PFSK-1 (cell line): ENCODE results near the gene G3BP2.

Source experiments
- FOXP2 ChIP-seq: optimal IDR thresholded peaks from 2 replicates; pipeline ENCODE3; 2011; ENCODE audit warnings: borderline replicate concordance, control low read depth, inconsistent platforms; ENCODE audit not compliant: insufficient read depth; ENCODE audit errors: extremely low read length, extremely low read depth
- POLR2AphosphoS5 ChIP-seq: IDR thresholded peaks from 2 replicates; pipeline ENCODE4 v1.6.1; 2012; ENCODE audit warnings: low read depth, mild to moderate bottlenecking, control low read depth, low read length, moderate library complexity
- SIN3A ChIP-seq: IDR thresholded peaks from 2 replicates; pipeline ENCODE4 v1.6.1; 2012; ENCODE audit warnings: mild to moderate bottlenecking, low read length, moderate library complexity, borderline replicate concordance; ENCODE audit not compliant: insufficient read depth
- TAF1 ChIP-seq: IDR thresholded peaks from 2 replicates; pipeline ENCODE4 v1.6.1; 2012; ENCODE audit warnings: low read length, control low read depth, borderline replicate concordance; ENCODE audit not compliant: insufficient read depth
- TF ChIP-seq, protein P1 (sequence below), 2 experiments: IDR thresholded peaks; 2 replicates each; pipeline versions ENCODE4 v1.6.1 to v1.8.0; 2011 to 2012; ENCODE audit warnings: low read depth in 2 of 2, low read length in 2 of 2, control low read depth in 1 of 2, inconsistent platforms in 1 of 2, mild to moderate bottlenecking in 1 of 2, moderate library complexity in 1 of 2; ENCODE audit not compliant: insufficient read depth in 1 of 2

Gene G3BP2

DNA sequence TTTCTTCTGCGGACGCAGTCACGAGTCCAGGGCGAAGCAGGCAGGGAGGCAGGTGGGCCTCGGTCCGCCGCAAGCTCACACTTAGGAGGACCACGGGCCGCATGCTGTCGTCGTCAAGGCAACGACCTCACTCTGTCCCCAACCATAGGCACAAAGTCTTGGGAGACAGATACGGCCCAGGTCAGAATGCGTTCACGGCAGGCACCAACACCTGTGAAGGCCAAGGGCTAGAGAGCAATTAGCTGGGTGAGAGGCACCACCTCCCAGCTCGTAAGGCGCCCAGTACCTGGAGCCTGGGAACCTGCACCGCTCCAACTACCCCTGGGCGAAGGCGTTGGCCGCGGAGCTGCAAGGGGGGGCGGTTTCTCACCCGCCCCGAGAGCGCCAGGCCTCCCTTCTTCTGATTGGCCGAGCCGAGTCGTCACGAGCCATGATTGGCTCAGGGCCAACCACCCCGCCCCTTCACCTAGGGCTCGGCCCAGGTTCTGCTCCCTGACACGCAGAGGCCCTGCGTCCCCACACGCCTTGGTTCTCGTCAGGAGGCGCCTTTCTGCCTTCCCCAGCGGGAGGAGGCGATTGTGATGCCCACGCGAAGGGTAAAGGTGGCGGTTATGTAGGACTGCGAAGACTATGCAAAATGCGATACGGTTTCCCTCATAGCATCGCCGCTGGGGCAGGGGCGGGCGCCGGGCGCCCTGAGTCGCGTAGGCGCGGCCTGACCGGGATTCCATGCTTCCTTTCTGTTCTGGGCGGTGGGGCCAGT, 42.9 kb downstream of the G3BP2 start, which contains the start of gene CDKL2:
TSS of gene CDKL2 (minus strand) at position 355 of the 763 bp plus-strand sequence. CDS start 4,540 bp downstream, outside the sequence.
- TF ChIP-seq, protein P1, sequence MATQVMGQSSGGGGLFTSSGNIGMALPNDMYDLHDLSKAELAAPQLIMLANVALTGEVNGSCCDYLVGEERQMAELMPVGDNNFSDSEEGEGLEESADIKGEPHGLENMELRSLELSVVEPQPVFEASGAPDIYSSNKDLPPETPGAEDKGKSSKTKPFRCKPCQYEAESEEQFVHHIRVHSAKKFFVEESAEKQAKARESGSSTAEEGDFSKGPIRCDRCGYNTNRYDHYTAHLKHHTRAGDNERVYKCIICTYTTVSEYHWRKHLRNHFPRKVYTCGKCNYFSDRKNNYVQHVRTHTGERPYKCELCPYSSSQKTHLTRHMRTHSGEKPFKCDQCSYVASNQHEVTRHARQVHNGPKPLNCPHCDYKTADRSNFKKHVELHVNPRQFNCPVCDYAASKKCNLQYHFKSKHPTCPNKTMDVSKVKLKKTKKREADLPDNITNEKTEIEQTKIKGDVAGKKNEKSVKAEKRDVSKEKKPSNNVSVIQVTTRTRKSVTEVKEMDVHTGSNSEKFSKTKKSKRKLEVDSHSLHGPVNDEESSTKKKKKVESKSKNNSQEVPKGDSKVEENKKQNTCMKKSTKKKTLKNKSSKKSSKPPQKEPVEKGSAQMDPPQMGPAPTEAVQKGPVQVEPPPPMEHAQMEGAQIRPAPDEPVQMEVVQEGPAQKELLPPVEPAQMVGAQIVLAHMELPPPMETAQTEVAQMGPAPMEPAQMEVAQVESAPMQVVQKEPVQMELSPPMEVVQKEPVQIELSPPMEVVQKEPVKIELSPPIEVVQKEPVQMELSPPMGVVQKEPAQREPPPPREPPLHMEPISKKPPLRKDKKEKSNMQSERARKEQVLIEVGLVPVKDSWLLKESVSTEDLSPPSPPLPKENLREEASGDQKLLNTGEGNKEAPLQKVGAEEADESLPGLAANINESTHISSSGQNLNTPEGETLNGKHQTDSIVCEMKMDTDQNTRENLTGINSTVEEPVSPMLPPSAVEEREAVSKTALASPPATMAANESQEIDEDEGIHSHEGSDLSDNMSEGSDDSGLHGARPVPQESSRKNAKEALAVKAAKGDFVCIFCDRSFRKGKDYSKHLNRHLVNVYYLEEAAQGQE (IDR thresholded peaks at IDR 0.05; ENCODE audit: insufficient read depth in 1 of 2, low read depth in 2 of 2, low read length in 2 of 2) = no peak
- TF ChIP-seq SIN3A (no peak), POLR2AphosphoS5 (no peak), FOXP2 (no peak)

DNA sequence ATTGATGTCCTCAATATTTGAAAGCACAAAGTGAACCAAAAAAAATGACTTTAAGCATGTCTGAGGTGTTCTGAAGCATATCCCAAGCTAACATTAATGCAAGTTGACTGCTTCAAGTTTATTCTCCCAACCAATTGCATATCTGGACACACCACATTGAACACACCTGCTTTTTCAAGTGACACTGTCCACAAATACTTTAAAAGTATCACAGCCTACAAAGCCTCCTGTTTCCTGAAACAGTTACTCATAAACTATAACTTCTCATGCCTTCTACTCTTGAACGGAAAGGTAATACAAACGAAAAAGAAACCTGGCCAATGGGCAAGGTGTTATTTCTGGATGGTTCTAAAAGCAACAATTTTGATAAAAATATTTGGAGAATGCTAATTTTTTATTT, 44.0 kb downstream of the G3BP2 start:
- TF ChIP-seq, protein P1 (IDR thresholded peaks at IDR 0.05; ENCODE audit: insufficient read depth in 1 of 2, low read depth in 2 of 2, low read length in 2 of 2) = no peak
- no peak for TF ChIP-seq POLR2AphosphoS5
- TF ChIP-seq FOXP2 = no peak
- TF ChIP-seq TAF1 = no peak
- no peak for TF ChIP-seq SIN3A

DNA sequence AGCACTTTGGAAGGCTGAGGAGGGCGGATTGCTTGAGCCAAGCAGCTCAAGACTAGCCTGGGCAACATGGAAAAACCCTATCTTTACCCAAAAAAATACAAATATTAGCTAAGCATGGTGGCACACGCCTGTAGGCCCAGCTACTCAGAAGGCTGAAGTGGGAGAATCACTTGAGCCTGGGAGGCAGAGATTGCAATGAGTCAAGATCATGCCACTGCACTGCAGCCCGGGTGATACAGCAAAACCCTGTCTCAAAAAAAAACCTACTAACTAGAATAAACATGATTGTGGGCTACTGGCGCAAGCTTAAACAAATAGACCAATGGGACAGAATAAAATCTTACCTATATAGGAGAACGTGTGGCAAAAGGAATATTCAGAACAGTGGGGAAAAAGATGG, 50.2 kb downstream of the G3BP2 start:
- TF ChIP-seq, protein P1 (IDR thresholded peaks at IDR 0.05; ENCODE audit: insufficient read depth in 1 of 2, low read depth in 2 of 2, low read length in 2 of 2) = no peak
- no peak for TF ChIP-seq TAF1
- no peak for TF ChIP-seq FOXP2
- TF ChIP-seq POLR2AphosphoS5 = no peak
- no peak for TF ChIP-seq SIN3A

DNA sequence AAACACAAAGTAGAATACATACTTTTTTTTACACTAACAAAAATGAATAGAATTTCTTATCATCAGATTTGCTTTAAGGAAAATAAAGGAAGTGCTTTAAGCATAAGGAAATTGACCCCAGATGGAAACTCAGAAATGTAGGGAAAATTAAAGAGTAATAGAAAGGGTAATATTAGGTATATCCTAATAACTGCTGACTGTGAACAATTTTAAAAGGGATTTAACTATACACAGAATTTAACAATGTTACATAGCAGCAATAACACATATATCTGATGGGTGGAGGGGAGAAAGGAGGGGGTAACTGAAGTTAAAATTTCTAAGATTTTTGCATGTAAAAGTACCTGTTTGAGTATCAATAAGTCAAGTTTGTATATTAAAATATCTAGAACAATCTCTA, 51.5 kb downstream of the G3BP2 start:
- TF ChIP-seq POLR2AphosphoS5 (no peak), SIN3A (no peak), TAF1 (no peak), FOXP2 (no peak)
- TF ChIP-seq, protein P1 (IDR thresholded peaks at IDR 0.05; ENCODE audit: insufficient read depth in 1 of 2, low read depth in 2 of 2, low read length in 2 of 2) = no peak
